Activated CD4-positive, alpha-beta T cell treated with anti-CD3 and anti-CD28 coated beads for 48 hours (primary cell): ENCODE data around the gene GRIN2A.

Source experiments
- DNase-seq: peaks from one replicate; pipeline ENCODE4 v3.0.0-alpha.2; 2020

GRIN2A gene

GRCh38 chr16:9805109-9805508 lies 377.1 kb downstream of the GRIN2A start:
- DNase-seq: no peak

DNA sequence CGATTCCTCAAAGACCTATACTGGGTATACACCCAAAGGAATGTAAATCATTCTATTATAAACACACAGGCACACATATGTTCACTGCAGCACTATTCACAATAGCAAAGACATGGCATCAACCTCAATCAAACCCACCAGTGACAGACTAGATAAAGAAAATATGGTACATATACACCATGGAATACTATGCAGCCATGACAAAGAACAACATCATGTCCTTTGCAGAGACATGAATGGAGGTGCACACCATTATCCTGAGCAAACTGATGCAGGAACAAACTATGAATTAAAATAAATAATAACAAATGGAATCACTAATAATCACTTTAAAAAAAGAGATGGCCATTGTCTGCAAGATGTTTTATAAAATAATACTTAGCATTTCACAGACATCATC lies 380.1 kb downstream of the GRIN2A start:
- no peak for DNase-seq

DNA sequence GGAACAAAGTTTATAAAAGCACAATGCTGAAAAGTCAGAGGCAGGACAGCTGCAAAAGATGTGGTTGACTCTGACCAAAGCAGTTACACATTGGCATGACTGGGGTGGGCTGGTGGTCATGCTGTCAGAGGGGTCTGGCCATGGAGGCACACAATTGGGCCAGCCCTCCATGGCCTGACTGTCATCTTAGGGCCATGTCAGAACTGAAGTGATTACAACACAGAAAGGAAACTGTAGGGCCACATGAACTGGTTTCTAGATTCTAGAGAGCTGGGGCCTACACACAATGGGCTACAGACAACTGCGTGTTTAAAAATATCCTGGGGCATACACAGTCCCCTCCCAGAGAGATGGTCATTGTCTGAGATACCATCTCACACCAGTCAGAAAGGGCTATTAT lies 380.6 kb downstream of the GRIN2A start:
- DNase-seq: no peak

DNA sequence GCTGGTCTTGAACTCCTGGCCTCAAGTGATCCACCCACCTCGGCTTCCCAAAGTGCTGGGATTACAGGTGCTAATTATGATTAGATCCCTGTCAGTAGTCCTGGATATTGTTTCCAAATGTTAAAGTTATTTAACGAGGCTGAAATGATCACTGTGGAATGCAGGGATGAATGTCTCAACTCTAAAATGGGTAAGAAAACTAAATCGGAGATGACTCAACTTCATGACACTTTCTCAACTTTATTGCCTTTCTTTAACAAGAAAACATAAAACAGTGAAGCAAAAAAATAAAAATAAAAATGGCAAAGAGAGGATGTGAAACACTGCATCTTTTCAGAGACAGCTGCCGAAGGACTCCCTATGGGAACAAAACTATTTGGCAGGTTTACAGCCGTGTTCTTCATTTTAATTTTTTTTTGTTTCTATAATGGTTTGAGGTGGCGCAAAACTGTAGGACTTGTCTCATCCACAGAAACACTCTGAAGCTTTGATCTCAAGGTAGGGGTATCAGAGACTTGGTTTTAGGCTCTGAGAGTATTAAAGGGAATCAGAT lies 382.0 kb downstream of the GRIN2A start:
- DNase-seq: no peak

DNA sequence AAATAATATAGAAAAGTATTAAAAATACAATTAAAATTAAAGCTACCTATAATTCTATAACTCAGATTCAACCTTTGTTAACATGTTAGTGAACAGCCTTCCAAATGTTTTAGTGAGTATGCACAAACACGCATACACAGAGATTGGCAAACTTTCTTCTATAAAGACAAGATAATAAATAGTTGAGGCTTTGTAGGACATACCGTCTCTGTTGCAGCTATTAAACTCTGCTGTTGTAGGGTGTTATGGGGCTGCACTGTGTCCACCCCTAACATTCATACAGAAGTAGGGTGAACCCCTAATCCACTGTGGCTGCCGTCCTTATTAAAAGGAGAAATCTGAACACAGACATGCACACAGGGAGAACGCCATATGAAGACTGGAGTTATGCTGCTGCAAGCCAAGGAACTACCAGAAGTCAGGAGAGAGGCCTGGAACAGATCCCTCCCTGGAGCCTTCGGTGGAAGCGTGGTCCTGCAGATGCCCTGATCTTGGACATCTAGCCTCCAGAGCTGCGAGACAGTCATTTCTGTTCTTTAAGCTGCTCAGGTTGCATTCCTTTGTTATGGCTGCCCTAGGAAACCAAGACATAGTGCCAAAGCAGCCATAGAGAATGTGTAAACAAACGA lies 383.2 kb downstream of the GRIN2A start:
- no peak for DNase-seq

- no peak for DNase-seq
Measured at GRCh38 chr16:9798474-9798873, 383.8 kb downstream of the GRIN2A start.

DNA sequence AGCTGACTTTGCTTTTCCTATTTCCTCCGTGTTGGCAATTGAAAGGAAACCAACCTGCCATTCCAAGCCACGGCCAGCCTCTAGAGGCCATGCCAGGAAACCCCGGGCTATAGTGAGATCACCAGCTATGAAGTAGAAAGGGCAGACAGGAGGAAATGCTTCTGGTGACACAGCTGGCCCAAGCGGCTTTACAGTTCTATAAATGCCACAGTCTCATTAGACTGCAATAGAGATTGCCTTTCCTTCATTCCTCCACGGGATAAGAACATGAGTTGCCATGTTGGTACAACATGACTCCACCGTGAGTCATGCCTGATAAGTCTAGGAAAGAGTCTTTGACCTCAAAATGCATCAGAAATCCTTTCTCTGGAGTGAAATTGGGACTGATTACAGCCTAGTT lies 384.9 kb downstream of the GRIN2A start:
- DNase-seq: no peak

DNA sequence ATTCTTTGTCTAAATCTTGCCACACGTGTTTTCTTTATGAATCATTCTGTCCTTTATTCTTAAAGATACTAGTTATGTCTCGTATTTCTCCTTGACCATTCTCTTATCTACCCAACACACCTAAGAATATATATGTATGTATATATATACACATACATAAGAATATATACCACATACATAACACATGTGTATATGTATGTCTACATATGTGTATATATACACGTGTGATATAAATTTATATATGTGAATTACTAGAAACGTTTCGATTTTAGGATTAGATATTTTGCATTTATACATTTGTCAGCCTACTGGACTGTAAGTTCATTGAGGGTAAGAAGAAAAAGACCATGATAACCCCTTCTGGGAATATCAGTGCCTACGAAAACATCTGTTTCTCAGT lies 388.6 kb downstream of the GRIN2A start:
- no peak for DNase-seq

GRCh38 chr16:9791556-9791955 lies 390.7 kb downstream of the GRIN2A start:
- no peak for DNase-seq

DNA sequence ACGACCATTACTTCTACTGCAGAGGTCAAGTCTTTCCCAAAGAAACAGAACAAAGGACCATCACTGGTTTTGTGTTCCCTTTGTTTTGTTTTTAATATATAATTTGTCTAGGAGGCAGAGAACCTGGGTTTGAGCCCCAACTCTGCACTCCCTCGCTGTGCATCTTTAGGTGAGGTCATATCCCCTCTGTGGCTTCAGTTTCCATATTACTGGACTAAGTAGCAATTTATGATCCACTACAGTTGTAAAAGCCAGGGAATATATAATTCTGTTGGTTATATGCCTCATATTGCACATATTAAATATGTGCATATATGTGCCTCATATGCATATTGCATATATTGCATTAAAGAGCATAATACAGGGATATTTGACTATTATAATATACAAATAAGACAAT lies 392.0 kb downstream of the GRIN2A start:
- DNase-seq: no peak

DNA sequence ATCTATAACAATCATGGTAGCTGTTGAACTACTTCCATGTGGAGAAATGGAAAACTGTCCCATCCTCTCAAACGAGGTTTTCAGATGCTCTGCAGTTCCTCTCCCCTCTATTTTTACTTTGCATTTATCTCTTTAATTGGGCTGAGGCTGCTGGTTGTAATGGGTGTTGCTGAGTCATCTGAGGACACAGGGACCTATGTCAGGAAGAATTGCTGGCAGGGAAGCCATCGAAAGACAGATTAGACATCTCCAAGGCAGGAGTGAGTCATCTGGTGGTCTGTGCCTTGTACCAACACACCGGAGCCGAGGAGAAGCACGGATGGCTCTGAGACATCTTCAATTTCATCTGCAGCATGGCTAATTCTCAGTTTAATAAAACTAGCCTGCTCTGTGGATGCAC lies 394.5 kb downstream of the GRIN2A start:
- DNase-seq: no peak

DNA sequence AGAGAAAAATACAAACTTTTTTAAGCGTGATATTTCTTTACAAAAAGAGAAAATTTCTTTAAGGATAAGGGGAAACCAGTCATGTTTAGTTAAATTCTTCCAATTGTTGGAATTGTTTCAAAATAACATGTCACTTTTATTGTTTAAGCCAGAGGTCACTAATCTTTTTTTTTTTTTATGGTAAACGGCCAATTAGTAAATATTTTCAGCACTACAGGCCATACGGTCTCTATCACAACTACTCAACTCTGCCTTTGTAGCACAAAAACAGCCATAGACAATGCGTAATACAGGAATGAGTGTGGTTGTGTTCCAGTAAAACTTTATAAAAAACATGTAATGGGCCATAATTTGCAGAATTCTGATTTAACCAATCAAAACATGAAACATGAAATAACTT lies 401.4 kb downstream of the GRIN2A start:
- DNase-seq: no peak

DNA sequence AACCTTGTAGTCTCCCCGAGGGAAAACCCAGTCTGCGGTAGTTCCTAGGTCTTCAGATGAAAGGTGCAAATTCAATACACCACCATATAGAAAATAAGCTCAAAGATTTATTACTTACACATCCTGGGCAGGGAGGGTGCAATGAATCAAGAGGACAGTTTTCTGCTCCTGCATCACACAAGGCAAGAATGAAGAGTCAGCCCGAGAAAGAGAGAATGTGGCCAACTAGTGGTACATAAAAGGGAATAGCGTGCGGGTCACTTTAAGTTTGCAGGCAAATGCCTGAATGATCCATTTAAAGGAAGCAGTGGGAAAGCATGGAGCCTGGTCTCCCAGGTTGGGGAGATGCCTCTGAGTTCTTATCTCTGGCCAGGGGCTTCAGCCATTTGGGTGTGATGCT lies 403.4 kb downstream of the GRIN2A start:
- no peak for DNase-seq

DNA sequence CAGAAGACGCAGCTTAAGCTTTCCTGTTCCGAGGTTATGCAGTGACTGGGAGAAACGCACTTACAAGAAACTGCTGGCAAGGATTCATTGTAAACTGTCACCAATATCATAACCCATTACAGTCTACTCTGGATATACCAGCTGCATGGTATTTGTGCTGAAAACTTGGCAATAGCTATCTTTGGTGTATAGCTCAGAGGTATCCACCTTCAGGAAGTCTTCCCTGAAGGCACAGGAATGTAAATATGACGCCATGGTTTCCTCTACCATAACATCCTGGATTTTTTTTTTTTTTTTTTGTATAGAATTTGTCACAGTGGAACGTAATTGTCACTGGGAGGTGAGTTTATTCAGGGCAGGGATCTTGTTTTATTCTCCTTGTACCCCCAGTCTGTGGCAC lies 406.2 kb downstream of the GRIN2A start:
- no peak for DNase-seq

DNA sequence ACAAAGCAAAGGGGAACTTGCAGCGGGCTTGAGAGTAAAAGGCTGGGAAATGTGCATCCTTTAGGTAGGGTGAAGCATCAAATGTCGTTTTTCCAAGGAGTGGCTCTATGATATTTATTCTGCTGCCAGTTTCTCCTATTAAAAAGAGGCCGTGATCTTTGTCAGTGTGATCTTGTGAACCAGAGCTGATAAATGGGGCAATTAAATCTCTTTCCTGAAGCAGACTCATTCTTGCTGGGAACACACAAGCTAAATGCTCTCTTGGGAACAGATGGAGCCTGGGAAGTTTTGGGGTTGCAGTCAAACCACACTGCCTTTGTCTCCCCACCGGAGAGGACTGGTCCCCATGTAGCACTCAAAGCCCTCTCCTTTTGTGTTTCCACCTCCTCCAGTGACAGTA lies 408.9 kb downstream of the GRIN2A start:
- no peak for DNase-seq

- no peak for DNase-seq
Measured at GRCh38 chr16:9772526-9773225, 409.6 kb downstream of the GRIN2A start.

DNA sequence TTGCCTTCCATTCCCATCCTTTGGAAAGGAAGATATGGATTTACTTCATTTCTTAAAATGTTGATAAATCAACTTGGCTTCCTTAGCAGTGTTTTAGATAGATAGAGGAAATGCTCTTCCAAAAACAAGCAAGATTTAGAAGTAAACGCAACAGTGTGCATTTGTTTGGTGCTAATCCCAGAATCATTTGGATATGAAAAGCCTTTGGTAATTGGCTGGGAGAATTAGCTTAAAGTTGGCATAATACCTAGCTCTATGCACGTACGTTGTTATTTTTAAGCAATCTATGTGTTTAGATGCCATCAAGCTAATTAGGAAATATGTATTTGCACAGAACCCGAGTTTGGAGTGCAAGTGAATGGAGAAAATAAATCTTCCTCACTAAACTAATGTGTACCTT lies 415.3 kb downstream of the GRIN2A start:
- DNase-seq: no peak

GRCh38 chr16:9763505-9763904 lies 418.7 kb downstream of the GRIN2A start:
- no peak for DNase-seq

DNA sequence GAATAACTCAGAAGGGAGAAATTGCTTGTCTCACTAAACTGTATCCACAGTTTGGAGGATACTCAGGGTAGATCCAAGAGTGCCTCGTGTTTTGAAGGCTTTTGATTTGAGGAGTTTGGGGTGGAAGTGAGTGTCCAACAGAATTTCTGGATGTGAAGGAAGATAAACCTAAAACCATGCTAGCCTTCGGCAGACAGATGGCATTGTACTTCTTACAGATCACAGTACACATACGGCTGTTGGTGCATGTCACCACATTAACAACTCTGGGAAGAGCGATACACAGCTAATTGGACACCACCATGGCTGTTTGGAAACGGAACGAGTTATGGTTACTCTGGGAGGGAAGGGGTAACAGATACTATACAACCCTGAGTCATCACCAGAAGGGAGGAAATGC lies 420.4 kb downstream of the GRIN2A start:
- no peak for DNase-seq

GRCh38 chr16:9757687-9758086 lies 424.5 kb downstream of the GRIN2A start:
- no peak for DNase-seq

DNA sequence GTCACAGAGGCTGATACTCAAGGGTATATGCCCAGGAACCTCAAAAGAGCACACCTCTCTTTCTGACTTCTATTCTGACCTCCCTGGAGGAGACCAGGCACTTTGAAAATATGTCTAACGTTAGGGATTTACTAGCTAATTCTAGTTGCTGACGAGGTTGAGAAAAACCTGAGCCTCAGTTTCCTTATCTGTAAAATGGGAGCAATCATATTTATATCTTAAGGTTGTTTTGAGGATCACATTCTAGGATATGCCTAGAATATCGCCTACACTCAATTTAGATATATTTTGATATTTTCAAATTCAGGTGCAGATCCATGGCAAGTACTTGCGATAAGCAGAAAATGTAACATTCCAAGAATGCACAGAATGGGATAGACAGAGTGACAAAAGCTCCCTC lies 425.8 kb downstream of the GRIN2A start:
- no peak for DNase-seq

GRCh38 chr16:9755081-9755480 lies 427.1 kb downstream of the GRIN2A start:
- DNase-seq: no peak

GRCh38 chr16:9741776-9742175 lies 440.5 kb downstream of the GRIN2A start:
- DNase-seq: no peak

- DNase-seq: no peak
Measured at GRCh38 chr16:9739301-9739700, 442.9 kb downstream of the GRIN2A start.

- DNase-seq: no peak
Measured at GRCh38 chr16:9738690-9739089, 443.5 kb downstream of the GRIN2A start.
